Uterus (tissue), 2 donors: ENCODE data around the gene SPATA6.

Experiments used
- POLR2A ChIP-seq, 2 donors: fragments of 450-650 bp; IDR thresholded peaks; one replicate each; pipeline ENCODE4 v1.6.1; 2016; ENCODE audit warnings: antibody characterized with exemption in 2 of 2, mild to moderate bottlenecking in 1 of 2, moderate library complexity in 1 of 2
- TF ChIP-seq, protein P1 (sequence below), 4 experiments: fragments of 200-600 bp in 2 of 4; fragments of 450-650 bp in 2 of 4; sonication (generic) in 2 of 4; IDR thresholded peaks; one replicate each; pipeline ENCODE4 v1.5.1; 2016 to 2019; ENCODE audit warnings: antibody characterized with exemption in 4 of 4, mild to moderate bottlenecking in 2 of 4, moderate library complexity in 1 of 4

DNA sequence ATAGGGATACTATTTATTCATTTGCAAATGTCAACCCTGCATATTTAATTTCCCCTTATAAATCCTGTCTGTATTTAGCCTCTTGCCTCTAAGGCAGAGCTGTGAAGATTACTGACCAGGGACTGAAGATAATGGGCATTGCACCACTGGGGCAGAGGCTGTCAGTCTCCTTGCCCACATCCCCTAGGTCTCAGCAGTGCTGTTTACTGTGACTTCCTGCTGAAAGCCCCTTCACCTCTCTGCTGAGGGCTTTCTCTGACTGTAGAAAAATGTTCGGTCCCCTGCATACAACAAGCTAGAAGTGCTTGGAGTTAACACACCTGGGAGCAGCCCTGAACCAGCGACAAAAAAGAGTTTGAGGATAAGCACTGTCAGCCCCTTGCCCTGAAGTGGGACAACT lies 220.7 kb downstream of the SPATA6 start:
- TF ChIP-seq, protein P1, sequence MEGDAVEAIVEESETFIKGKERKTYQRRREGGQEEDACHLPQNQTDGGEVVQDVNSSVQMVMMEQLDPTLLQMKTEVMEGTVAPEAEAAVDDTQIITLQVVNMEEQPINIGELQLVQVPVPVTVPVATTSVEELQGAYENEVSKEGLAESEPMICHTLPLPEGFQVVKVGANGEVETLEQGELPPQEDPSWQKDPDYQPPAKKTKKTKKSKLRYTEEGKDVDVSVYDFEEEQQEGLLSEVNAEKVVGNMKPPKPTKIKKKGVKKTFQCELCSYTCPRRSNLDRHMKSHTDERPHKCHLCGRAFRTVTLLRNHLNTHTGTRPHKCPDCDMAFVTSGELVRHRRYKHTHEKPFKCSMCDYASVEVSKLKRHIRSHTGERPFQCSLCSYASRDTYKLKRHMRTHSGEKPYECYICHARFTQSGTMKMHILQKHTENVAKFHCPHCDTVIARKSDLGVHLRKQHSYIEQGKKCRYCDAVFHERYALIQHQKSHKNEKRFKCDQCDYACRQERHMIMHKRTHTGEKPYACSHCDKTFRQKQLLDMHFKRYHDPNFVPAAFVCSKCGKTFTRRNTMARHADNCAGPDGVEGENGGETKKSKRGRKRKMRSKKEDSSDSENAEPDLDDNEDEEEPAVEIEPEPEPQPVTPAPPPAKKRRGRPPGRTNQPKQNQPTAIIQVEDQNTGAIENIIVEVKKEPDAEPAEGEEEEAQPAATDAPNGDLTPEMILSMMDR (IDR thresholded peaks at IDR 0.05), result no peak
- TF ChIP-seq POLR2A (IDR thresholded peaks at IDR 0.05), result no peak
